Measurements from ENCODE around the gene DIP2C. TPM values are rescaled to one million over a fixed set of nuclear protein-coding genes. Genes with fewer than 3 reads are reported as not detected.
"Not testable (repeated sequence)": the region's sequence is repeated elsewhere in the genome, so short reads cannot be mapped to it uniquely, and the experiment has no call there.

DIP2C gene
- total RNA-seq, 4 donors from 2014 or later = 2.4 to 14.9 (median 6.1) TPM

DNA sequence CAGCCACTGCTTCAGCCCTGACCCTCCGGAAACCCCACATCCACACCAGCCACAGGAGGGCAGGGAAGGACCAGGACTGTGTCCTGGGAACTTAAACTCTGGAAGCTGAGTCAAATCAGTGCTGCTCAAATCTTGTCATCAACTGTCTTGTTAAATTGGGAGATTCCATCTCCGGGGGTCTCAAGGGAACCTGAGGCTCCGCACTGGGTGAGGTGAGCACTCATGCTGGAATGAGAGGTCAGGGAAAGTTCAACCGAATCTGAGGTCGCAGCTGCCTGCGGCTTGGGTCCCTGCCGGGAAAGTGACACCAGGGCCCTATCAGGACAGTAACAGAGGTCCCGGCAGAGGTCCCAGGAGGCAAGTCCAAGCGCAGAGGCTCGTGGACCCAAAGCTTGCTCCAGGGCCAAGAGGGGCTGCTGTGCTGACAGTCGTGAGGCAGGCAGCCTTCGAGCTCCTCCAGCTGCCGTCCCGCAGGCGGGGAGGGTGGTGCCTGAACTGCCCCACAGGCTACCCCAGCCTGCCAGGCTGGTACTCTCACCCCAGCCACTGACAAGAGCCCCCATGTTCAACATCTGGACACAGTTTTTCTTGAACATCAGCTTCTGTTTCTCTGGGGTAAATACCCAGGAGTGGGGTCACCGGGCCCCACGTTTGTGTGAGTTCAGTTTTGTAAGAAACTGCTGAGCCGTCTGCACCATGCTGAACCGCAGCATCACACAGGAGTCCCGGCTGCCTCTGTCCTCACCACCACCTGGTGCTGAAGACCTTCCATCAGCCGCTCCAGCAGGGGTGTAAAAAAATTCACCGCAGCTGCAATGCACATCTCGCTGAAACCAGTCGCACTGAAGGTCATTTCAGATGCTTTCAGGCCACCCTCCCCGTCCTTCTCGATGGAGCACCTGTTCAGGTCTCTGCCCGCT lies 101.0 kb downstream of the DIP2C start:
- no peak for DNase-seq
- Histone ChIP-seq H3K36me3 (no peaks in the 10 kb centered on the region), H3K4me1 (peaks cover 0 to 18% (median 0%) of the 10 kb centered on the region in 3 donors), H3K4me3 (no peak overlapping the region), H3K9me3 (no peaks in the 10 kb centered on the region), H3K27ac (no peak overlapping the region), H3K27me3 (no peaks in the 10 kb centered on the region)
- 74 to 82% methylated on average over 9 to 16 of the region's 27 CpGs for WGBS, 2 donors
- TF ChIP-seq, protein P1, sequence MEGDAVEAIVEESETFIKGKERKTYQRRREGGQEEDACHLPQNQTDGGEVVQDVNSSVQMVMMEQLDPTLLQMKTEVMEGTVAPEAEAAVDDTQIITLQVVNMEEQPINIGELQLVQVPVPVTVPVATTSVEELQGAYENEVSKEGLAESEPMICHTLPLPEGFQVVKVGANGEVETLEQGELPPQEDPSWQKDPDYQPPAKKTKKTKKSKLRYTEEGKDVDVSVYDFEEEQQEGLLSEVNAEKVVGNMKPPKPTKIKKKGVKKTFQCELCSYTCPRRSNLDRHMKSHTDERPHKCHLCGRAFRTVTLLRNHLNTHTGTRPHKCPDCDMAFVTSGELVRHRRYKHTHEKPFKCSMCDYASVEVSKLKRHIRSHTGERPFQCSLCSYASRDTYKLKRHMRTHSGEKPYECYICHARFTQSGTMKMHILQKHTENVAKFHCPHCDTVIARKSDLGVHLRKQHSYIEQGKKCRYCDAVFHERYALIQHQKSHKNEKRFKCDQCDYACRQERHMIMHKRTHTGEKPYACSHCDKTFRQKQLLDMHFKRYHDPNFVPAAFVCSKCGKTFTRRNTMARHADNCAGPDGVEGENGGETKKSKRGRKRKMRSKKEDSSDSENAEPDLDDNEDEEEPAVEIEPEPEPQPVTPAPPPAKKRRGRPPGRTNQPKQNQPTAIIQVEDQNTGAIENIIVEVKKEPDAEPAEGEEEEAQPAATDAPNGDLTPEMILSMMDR (IDR thresholded peaks at IDR 0.05) = peak in 2 of 6 experiments; percentile 2 to 32
- TF ChIP-seq POLR2A (IDR thresholded peaks at IDR 0.05) = no peak
- intact Hi-C loops (cut with DNase I) = no loop called here

DNA sequence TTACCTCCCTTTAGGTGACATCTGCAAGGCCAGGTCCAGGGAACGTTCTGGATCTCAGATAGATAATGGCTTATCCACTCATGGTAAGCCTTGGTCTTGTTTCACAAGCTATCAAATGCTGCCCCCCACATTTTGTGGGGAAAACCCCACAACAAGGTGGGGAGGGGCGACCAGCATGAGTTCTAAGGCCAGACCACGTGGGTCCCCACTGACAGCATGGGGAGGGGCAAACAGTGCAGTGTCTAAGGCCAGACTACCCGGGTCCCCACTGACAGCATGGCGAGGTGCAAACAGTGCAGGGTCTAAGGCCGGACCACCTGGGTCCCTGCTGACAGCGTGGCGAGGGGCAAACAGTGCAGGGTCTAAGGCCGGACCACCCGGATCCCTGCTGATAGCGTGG lies 102.8 kb downstream of the DIP2C start:
- H3K36me3 ChIP-seq = no peaks in the 10 kb centered on the region
- peaks cover 0 to 22% (median 0%) of the 10 kb centered on the region in 3 donors for H3K4me1 ChIP-seq
- DNase-seq = no peak
- no peak overlapping the region for H3K27ac ChIP-seq
- H3K4me3 ChIP-seq = no peak overlapping the region
- H3K9me3 ChIP-seq = no peaks in the 10 kb centered on the region
- WGBS, 2 donors = 79 to 85% methylated on average over 5 to 9 of the region's 11 CpGs
- no peaks in the 10 kb centered on the region for H3K27me3 ChIP-seq
- TF ChIP-seq POLR2A (IDR thresholded peaks at IDR 0.05) = no peak
- TF ChIP-seq, protein P1 (IDR thresholded peaks at IDR 0.05) = no peak
- intact Hi-C loops (cut with DNase I) = no loop called here

DNA sequence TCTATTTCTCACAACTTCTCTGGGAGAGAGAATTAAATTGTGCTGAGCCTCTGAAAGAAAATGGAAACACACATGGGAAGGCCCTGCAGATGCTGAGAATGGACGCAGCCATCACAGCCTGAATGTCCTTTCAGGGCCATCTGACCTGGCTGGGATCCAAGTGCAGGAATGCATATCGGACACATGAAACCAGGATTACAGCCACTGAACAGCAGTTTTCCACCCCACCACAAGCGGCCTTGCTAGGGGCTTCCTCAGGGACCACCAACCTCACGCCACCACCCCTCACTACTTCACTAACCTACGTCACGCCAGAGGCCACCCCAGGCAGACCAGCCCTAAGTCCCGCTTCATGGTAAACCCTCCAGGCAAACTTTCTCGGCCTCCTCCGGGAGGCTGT lies 103.3 kb downstream of the DIP2C start:
- Histone ChIP-seq H3K27me3 (no peaks in the 10 kb centered on the region), H3K27ac (no peak overlapping the region), H3K9me3 (no peaks in the 10 kb centered on the region), H3K36me3 (no peaks in the 10 kb centered on the region), H3K4me3 (no peak overlapping the region), H3K4me1 (peaks cover 0 to 26% (median 0%) of the 10 kb centered on the region in 3 donors)
- intact Hi-C loops (cut with DNase I) = no loop called here
- WGBS, 2 donors = 79 to 93% methylated on average over 8 to 9 of the region's 9 CpGs
- no peak for DNase-seq
- TF ChIP-seq, protein P1 (IDR thresholded peaks at IDR 0.05) = no peak
- no peak for TF ChIP-seq POLR2A (IDR thresholded peaks at IDR 0.05)

DNA sequence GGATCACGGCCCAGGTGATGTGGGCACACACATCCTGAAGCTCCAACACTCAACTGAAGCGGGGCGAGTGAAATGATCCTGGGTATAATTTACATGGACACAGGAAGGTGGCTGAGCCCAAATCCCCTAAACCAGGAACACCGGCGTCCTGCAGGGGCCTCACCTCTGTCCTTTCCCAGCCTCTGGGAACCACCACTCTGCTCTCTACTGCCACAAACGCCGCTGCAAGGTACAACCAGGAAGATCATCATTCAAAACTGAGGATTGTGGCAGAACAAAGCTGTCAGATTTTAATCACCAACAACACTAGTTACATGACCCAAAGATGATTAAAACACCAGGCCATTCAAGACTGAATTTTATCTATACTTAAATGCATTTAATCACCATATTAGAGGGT lies 104.0 kb downstream of the DIP2C start:
- Histone ChIP-seq H3K4me3 (no peak overlapping the region), H3K27ac (no peak overlapping the region), H3K9me3 (no peaks in the 10 kb centered on the region), H3K4me1 (peaks cover 0 to 30% (median 0%) of the 10 kb centered on the region in 3 donors), H3K36me3 (no peaks in the 10 kb centered on the region), H3K27me3 (no peaks in the 10 kb centered on the region)
- no peak for DNase-seq
- intact Hi-C loops (cut with DNase I) = no loop called here
- WGBS, 2 donors = 67 to 90% methylated on average over 2 to 7 of the region's 7 CpGs
- TF ChIP-seq, protein P1 (IDR thresholded peaks at IDR 0.05) = no peak
- TF ChIP-seq POLR2A (IDR thresholded peaks at IDR 0.05) = no peak

DNA sequence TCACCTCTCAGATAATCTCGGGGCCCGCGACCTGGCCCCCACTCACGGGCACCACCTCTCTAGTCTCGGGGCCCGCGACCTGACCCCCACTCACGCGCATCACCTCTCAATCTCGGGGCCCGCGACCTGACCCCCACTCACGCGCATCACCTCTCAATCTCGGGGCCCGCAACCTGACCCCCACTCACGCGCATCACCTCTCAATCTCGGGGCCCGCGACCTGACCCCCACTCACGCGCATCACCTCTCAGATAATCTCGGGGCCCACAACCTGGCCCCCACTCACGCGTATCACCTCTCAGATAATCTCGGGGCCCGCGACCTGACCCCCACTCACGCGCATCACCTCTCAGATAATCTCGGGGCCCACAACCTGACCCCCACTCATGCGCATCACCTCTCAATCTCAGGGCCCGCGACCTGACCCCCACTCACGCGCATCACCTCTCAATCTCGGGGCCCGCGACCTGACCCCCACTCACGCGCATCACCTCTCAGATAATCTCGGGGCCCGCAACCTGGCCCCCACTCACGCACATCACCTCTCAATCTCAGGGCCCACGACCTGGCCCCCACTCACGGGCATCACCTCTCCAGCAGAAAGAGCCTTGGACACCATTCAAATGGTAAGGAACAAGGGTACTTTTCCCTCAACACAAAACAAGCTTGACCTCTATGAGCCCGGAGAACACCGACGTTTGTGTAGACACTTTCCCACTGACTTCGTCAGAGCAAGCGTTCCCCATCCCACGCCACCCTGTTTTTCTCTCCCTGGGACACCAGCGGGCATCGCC lies 104.8 kb downstream of the DIP2C start:
- peaks cover 0 to 30% (median 0%) of the 10 kb centered on the region in 3 donors for H3K4me1 ChIP-seq
- H3K36me3 ChIP-seq; H3K27me3 ChIP-seq; H3K9me3 ChIP-seq; H3K27ac ChIP-seq; H3K4me3 ChIP-seq; DNase-seq; intact Hi-C loops (cut with DNase I): not testable (repeated sequence)
- WGBS, 2 donors = 94 to 97% methylated on average over 23 to 26 of the region's 55 CpGs
